HL-60 (cell line): ENCODE results near the gene CUL4A.

Experiments
- CTCF ChIP-seq: IDR thresholded peaks from one replicate; pipeline ENCODE4 v1.5.1; 2011; ENCODE audit warnings: low read length, control low read depth, inconsistent platforms; ENCODE audit not compliant: insufficient read depth
- GABPA ChIP-seq: IDR thresholded peaks from 2 replicates; pipeline ENCODE4 v1.6.1; 2012; ENCODE audit warnings: low read depth
- POLR2AphosphoS5 ChIP-seq: IDR thresholded peaks from 2 replicates; pipeline ENCODE4 v1.6.1; 2012; ENCODE audit warnings: low read depth
- SPI1 ChIP-seq: IDR thresholded peaks from 2 replicates; pipeline ENCODE4 v1.6.1; 2012; ENCODE audit warnings: low read depth, mild to moderate bottlenecking, borderline replicate concordance
- TF ChIP-seq, protein P1 (sequence below): IDR thresholded peaks from 2 replicates; pipeline ENCODE4 v1.6.1; 2012; ENCODE audit warnings: low read depth; ENCODE audit not compliant: insufficient replicate concordance

GRCh38 chr13:113162783-113163685 is 46.4 kb upstream of the CUL4A start:
- no peak for TF ChIP-seq CTCF
- TF ChIP-seq, protein P1, sequence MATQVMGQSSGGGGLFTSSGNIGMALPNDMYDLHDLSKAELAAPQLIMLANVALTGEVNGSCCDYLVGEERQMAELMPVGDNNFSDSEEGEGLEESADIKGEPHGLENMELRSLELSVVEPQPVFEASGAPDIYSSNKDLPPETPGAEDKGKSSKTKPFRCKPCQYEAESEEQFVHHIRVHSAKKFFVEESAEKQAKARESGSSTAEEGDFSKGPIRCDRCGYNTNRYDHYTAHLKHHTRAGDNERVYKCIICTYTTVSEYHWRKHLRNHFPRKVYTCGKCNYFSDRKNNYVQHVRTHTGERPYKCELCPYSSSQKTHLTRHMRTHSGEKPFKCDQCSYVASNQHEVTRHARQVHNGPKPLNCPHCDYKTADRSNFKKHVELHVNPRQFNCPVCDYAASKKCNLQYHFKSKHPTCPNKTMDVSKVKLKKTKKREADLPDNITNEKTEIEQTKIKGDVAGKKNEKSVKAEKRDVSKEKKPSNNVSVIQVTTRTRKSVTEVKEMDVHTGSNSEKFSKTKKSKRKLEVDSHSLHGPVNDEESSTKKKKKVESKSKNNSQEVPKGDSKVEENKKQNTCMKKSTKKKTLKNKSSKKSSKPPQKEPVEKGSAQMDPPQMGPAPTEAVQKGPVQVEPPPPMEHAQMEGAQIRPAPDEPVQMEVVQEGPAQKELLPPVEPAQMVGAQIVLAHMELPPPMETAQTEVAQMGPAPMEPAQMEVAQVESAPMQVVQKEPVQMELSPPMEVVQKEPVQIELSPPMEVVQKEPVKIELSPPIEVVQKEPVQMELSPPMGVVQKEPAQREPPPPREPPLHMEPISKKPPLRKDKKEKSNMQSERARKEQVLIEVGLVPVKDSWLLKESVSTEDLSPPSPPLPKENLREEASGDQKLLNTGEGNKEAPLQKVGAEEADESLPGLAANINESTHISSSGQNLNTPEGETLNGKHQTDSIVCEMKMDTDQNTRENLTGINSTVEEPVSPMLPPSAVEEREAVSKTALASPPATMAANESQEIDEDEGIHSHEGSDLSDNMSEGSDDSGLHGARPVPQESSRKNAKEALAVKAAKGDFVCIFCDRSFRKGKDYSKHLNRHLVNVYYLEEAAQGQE: no peak
- TF ChIP-seq SPI1: no peak
- no peak for TF ChIP-seq POLR2AphosphoS5
- no peak for TF ChIP-seq GABPA
